Stimulated activated CD8-positive, alpha-beta memory T cell treated with anti-CD3 and anti-CD28 coated beads, Interleukin-7, amount 100 ng/mL, for 24 hours (primary cell): ENCODE data around the gene SPTBN5.

Experiments
- DNase-seq: peaks from one replicate; pipeline ENCODE4 v3.0.0-alpha.2; 2020; ENCODE audit warnings: low read depth

Gene SPTBN5

DNA sequence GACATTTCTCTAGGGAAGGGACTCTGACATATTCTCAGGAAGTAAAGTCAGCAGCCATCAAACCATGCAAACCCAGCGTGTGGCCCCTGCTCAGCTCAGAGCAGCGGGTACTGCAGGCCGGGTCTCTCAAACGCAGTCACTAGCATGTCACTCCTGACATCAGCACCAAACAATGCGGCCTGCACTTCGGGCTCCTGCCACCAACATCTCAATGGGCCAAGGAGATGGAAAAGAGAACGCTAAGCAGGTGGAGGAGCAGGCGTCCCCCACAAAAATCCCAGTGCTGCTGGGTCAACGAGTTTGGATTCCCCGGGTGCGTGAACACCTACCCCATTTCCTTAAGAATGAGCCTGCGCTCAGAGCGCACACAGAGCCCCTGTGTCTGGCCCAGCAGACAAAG, 9.9 kb upstream of the SPTBN5 start:
- DNase-seq = no peak

DNA sequence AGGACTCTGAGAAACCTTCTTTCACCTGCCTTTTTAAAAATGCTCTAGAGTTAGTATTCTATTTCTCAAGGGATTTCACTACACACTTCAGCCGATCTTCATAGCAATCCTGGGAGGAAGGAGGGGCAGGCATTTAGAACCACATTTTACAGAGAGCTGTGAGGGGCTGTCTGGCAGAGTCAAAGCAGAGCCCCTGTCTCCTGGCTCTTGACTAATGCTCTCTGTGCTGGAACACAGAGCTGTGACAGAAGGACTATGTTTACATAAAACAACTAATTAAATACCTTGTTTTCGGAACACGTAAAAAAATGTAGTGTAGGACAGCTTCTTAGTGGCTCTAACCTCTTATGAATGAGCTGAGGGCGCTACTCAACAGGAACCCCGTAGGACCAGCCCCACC, 7.6 kb upstream of the SPTBN5 start:
- no peak for DNase-seq

DNA sequence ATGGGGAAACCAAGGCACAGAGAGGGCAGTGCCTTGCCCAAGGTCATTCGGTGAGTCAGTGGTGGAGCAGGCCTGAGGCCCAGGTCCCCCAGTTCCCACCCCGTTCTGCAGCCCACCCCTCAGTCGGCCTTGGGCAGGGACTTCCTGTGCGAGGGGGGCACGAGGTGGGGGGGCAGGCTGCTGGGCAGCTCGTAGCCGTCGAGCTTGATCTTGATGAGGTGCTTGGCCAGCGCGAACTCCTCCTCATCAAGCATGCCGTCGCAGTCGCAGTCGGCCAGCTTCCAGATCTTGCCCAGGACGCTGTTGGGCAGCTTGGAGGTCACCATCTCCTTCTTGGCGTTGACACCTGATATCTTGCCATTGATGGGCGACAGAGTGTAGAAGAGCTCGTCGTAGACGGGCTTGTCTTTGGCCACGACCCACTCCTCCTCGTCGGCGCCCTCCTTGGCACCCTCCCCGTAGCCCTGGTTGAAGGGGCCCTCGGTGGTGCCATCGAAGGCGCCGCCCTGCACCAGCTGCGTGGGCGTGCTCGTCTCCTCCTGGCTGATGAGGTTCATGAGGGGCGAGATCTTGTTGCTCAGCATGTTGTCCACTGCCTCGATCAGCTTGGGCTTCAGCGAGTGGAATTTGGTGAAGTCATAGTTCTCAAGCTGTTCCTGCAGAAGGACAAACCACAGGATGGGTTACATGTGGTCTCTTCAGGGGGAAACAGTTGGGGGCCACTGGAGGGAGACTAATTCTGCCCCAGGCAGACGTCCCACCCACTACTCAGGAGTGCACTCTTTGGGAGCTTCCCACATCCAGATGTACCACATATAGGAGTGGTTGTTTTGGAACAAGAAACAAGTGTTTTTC, 6.9 kb upstream of the SPTBN5 start:
- no peak for DNase-seq

DNA sequence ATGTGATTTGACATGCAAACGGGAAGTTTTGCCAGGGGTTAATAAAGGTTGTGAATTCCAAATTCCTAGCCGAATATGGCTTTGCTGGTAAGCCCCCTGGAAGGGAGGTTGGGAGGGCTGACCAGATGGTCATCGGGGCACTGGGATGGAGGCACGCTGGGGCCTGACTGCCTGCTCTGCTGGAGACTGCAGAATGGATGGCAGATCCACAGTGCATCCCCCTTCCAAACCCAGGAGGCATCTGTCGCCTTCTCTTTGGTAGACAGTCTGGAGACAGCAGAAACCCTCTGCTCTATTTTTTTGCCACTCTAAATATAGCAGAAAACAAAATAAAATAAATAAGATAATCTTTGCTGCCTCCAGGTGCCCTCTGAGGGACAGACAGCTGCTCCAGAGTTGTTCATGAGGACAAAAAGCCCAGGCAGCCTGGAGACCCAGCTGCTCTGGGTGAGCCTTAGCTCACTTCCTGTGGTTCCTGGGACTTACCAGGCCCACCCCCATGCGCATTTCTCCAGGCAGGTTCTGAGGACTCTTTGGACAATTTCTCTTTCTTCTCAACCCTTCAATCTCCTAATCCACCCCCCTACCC, 6.1 kb upstream of the SPTBN5 start:
- no peak for DNase-seq

DNA sequence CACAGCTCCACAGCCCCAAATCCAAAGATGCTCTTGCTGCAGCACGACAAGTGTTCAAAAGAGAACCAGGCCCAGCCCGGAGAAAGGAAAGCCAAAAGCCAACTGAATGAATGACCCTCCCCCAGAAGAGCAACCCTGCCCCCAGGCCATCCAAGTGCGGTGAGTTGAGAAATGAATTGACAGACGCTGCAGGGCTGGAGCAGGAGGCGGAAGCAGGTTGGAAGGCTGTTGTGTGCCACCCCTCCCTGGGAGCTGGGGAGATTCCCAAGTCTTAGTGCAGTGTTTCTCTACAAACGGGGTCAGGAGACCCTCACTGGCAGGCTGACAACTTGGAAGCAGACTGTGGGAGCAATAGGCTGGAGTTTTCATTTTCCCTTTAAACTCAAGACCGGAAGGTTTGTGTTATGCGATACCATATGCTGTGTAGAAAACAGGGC, 3.5 kb upstream of the SPTBN5 start:
- no peak for DNase-seq

DNA sequence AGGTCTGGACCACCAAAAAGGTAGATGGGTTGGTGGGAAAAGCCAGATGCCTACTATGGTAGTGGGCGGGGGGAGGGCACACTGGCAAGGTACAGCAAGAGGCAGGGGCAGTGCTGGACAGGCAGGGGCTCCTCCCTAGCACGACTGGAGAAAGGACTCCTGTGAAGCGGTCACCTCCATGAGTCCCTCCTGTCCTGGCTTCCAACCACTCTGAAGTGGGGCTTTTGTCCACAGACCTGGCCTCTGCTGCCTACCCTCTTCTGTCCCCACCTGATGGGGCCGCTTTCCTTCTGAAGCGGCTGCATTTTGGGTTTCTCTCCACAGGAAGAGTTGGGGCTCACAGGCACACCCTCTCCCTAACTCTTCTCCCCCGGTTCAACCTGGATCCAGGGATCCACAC, 2.7 kb upstream of the SPTBN5 start:
- DNase-seq = no peak

DNA sequence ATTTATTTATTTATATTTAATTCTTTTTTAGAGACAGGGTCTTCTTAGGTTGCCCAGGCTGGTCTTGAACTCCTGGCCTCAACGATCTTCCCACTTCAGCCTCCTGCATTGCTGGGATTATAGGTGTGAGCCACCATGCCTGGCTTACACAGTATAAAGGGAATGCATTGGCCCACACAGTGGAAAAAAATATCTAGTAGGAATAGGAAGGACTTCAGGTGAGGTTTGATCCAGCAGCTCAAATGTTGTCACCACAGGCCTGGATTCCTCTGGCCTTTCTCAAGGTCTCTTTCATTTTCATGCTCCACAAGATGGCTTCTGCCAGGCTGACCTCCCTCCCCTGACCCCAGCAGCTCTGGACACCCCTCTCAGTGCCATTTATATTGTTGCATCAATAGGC, 2.1 kb upstream of the SPTBN5 start:
- DNase-seq = no peak

DNA sequence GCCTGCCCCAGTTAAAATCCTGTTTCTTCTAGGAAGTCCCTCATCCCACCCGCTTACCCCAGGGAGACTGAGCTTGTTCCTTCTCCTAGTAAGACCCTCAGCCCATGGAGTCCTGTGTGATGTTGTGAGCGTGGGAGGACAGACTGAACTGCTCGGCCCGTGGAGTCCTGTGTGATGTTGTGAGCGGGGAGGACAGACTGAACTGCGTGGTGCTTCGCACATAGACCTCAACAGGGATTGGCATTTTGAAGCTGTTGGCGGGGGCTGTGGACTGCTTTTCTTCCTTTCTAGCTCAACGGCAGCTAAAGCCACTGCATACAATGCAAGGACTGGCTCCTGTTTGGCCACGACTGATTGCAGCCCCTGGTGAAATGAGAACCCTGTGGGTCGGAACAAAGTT, 1.6 kb upstream of the SPTBN5 start:
- DNase-seq = no peak

DNA sequence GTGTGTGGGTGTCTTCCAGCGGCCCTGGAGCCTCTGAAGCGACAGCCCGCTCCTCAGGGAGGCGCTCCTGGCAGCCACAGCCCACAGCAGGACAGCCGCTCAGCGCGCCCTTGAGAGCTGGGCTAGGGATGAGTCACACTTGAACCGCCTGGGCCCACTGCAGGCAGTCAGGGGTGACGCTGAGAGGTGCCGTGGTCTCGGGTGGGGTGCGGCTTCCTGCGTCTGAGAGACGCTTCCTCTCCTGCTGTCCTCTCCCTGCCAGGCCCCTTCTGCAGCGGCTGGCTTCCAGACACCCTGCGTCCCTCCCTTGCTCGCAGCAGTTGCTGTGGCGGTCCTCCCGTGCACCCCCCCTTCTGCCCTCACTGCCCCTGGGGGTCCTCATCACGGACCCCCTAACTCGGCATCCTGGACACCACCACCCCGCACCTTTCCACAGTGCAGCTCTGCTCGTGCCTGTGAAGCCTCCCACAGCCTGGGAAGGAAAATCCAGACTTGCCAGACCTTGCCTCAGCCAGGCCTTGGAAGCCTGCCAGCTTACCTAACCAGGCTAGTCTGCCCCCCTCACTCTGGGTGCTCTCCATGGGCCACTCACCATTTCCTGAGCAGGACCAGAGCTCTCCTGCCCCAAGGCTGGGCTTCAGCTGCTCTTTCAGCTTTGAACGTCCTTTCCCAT, 1.1 kb upstream of the SPTBN5 start:
- peak; percentile 46 for DNase-seq

DNA sequence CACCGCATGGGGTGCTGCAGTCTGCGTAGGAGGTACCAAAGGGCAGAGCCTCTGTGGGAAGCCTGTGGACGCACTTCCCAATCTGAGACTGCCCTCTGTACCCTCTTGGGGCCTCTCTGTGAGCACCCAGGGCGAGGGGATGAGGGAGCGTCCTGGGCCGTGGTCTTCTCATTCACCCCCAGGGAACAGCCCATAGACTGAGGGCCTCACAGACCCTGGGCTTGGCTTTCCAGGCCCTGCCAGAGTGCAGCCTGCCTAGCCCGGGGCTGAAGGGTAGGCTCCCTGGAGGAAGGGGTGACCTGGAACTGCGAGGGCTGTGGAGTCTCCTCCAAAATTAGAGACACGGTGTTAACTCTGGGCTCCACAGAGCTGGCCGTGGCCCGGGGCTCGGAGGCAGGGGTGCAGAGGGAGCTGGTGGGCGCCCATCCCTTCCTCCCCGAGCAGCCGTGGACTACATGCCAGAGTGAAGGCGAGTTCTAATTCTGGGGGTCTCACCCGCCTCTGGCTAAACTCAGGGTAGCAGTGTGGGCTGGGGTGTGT, 468 bp upstream of the SPTBN5 start:
- no peak for DNase-seq

DNA sequence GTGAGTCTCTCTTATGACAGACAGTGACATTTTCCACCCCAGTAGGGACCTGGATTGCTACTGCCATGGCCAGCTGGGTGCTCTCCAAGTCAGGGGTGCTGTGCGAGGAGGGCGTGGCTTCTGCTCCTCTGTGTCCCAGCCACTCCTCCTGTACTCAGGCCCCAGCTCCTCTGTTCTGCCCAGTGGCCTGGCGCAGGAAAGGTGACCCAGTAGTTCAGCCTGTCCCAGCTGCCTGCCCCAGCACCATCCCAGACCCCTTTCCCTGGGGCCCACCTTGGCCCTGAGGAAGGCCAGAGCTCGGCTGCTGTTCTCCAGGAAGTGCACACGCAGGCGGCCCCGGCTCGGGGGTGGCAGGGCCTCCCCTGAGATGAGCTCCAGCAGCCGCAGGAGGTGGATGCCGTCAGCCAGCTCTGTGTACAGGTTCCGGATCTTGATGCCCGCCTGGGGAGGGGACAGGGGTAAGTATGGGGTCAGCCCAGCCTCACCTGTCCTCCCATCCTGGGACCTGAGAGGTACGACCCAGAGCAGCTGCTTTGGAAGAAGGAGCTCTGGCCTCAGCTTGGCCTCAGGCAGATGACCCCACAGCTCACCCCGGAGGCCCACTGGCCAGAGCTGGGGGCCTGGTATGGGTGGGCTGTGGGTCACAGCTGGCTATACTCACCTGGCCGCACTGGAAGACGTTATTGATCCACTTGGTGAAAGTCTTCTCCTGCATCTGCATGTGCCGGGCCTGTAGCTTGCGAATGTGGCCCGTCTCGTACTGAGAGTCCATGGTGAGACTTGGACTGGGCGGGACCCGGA, 1.0 kb downstream of the SPTBN5 start:
- no peak for DNase-seq

DNA sequence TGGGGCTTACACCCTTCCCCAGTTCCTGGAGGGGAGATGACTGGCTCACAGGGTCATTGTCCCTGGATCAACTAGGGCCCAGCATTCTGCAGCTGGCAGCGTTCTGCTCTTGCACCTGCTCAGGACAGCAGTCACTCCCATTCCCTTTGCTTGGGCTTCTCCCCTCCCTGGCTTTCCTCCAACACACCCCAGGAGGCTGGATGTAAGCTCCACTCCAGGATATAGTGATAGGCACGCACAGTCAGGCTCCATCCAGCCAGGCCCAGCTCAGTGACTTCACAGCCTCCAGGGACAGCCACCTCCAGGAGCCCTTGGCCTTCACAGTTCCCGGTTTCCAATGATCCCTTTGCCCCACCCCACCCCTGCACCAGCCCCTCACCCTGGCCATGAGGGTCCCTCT, 1.9 kb downstream of the SPTBN5 start:
- DNase-seq = no peak

DNA sequence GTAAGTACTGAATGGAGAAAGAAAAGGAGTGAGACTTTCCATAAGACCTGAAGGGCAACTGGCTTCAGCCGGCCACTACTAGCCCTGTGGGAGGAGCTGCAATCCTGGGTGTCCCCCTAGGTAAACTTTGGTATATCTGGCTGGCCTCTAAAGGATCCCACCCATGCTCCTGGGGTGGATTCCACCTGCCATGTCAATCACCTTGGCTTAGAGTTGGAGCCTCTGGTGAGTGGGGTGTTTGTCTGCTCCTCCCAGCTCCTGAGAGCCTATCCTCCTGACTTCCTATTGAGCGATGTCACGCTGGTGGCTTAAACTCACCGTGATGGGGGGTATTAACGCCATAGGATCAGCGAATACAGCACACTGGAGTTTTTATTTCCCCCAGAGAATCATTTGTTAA, 2.6 kb downstream of the SPTBN5 start:
- DNase-seq = no peak

DNA sequence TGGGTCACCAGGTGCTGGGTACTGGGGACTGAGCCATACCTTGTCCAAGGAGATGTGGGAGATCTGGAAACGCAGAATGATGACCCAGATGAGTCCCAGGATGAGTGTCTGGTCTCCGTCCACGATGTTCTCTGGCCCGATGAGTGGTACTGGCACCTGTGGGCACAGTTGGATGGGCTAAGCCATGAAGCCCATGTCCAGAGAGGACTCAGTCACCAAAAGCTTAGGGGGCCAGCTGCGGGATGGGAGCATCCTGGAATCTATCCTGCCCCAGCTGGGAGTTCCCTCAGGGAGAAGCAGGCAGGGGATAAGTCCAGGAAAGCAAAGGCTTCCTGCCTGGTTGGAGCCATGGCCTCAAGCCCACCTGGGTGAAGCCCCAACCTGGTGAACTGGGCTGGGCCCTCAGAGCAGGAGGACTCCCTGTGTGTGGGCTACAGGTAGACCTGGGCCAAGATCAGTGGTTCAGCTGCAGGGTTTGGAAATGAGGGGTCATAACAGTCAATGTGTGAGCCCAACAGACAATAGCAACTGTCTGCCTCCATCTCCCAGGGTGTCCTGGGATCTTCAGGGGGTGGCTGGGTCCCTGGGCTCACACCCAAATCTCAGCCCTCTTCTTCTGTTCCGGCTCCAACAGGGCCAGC, 3.7 kb downstream of the SPTBN5 start:
- no peak for DNase-seq

DNA sequence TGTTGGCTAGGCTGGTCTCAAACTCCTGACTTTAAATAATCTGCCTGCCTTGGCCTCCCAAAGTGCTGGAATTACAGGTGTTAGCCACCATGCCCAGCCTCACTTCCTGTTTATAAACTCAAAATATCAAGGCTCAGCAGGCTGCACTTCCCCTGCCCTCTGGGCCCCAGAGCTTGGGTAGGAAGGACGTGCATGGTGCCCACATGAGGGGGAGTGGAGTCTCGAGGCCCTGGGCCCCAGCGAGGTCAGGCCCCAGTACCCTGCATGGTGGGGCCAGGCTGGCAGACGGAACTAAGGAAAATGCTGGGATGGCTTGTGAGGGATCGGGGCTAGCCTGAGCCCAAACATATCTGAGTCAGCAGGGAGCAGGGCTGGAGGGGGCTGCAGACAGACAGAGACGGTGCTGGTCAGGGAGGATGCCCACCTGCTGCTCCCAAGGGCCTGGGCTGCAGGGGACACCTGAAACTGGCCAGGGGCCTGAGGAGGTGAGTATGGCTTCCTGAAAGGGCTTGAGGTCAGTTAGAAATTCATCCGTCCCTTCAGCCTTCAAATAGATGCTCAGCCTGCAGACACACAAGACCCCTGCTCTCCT, 5.1 kb downstream of the SPTBN5 start:
- DNase-seq = no peak

DNA sequence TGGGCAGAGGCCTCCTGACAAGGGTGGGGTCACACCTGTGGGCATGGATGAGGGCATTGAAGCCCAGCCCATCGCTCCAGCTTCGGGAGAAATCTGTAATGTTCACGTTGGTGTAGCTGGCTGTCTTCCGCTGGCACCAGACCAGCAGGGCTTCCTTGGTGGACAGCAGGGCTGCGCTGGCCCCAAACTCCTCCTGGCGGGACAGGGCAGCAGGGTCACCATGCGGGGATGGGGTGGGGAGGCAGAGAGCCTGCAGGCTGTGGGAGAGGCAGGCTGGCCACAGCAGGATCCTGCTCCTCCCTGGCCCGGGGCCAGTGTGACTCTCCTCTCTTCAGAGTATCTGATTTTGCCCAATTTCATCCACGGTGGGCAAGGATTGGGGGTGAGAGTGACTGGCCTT, 6.0 kb downstream of the SPTBN5 start:
- DNase-seq = no peak

DNA sequence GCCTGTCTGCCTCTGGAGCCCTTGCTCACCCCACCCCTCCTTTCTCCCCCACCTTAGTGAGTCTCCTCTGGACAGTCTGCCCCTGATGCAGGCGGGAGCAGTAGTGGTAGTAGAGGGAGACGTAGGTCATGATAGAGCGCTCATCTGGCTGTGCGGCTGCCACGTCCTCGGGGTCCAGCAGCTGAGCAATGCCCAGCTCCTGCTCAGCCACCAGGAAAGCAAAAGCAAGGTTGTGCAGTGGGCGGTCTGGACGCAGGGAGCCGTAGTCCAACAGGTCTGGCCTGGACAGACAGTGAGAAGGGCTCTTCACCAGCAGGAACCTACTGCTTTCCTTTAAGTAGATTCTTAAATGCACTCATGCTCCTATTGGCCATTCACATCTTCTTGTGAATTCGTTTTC, 6.7 kb downstream of the SPTBN5 start:
- DNase-seq = no peak

DNA sequence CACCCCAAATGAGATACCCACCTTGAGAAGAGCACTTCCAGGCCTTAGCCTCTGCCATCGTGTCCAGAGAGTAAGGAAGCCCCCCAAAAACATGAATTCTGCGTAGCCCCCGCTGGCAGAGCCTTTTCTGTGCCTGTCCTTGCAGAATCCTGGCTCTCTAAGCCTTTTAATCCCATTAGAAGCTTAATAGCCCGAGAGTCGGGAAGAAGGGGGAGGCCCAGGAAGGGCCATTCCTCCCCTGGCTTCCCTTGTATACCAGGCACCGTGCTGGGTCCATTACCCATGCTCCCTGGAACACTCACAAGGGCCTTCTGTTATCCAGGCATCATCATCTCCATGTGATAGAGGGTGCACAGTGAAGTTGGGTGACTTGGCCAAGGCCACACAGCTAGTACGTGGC, 7.1 kb downstream of the SPTBN5 start:
- no peak for DNase-seq

DNA sequence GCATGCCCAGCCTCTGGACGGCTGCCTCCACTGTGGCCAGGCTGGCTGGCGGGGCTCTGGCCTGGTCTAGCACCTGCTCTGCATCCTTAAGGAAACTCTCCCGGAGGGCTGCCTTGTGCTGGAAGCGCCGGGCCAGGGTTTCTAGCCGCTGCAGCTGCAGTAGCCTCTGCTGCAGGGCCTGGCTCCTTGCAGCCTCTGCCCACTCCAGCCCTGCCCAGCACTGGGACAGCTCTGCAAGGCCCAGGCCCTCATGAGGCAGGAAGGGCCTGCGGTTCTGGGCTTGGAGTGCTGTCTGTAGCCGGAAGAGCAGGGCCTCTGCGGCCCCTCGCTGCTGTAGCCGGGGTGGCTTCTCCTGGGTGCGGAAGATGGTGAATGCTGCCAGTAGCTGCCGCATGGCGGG, 8.0 kb downstream of the SPTBN5 start:
- DNase-seq = no peak

DNA sequence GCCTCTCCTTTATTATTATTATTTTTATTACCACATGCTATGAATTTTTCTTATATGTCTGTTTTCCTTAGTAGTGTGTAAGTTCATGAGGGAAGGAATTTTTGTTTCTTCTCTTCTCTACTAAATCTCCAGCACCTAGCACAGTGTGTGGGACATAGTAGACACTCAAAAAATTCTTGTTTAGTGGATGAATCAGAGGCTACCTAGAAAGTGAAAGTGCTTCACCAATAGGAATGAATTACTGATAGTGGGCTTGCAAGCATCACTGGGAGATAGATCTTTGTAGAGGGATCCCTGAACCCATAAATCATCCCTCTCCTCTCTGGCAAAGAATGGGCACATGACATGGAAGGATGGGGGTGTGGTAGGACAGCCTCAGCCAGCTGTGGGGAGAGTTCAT, 8.5 kb downstream of the SPTBN5 start:
- no peak for DNase-seq

DNA sequence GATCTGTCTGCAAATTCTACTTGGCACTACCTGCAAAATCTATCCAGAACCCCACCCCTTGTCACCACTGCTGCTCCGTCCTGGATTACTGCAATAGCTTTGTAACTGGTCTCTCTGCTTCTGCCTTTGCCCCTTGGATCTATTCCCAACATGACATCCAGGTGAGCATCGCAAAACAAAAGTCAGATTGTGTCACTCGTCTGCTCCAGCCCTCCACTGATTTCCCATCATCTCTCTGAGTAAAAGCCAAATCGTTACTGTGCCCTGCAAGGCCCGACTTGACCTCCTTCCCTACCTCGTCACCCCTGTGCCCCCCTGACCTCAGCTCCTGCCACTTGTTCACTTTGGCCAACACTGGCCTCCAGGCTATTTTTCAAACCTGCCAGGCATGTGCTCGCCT, 9.4 kb downstream of the SPTBN5 start:
- no peak for DNase-seq

DNA sequence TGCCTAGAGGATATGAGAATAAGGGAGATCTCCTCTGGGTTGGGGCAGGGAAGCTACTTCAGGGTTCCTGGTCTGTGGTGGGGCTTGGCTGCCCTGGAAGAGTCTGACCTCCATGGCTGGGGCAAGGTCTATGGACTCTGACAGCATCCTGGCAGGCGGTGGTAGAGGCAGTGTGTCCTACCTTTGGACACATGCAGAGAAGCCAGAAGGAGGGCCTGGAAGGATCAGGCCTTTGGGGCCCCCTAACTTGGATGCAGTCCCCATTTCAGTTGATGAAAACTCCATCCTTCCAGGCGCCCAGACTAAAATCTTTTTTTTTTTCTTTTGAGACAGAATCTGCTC, 10.4 kb downstream of the SPTBN5 start:
- DNase-seq = no peak
